IMR-90 (cell line): ENCODE results near the gene H3-3A. TPM values are rescaled to one million over a fixed set of nuclear protein-coding genes. Genes with fewer than 3 reads are reported as not detected.

Experiments
- ATAC-seq: fragments of 200-7000 bp; cut with Tn5 transposase; 2 replicates; pipeline ENCODE4 v1.9.1; 2020; ENCODE audit warnings: low read depth, mild to moderate bottlenecking, moderate library complexity
- BruUV-seq: library from RNA; stranded (reverse); fragments of 400-500 nt; replicated peaks from 2 replicates; lab custom pipeline; 2021; lab: Mats Ljungman, UMichigan
- CTCF ChIA-PET: fragments of 300-600 bp; formaldehyde crosslinking; extraction: SDS; loops from one replicate; lab custom pipeline; 2021; ENCODE audit warnings: antibody characterized with exemption; lab: Yijun Ruan, JAX
- POLR2A ChIA-PET: fragments of 300-600 bp; sonication (Branson Sonifier 250); formaldehyde crosslinking; loops from one replicate; lab custom pipeline; 2022; ENCODE audit warnings: antibody characterized with exemption; ENCODE audit not compliant: unreplicated experiment; lab: Charles Lee
- DNase-seq: peaks from one replicate; pipeline ENCODE4 v3.0.0; 2013
- H2AFZ ChIP-seq: replicated peaks from 2 replicates; pipeline ENCODE3; 2013; ENCODE audit warnings: low read length, mild to moderate bottlenecking; ENCODE audit not compliant: poor library complexity
- H2AK5ac ChIP-seq: 2 replicates; pipeline ENCODE4 v1.6.1; 2013; ENCODE audit warnings: low read depth, low read length, inconsistent platforms
- H2AK9ac ChIP-seq: replicated peaks from 2 replicates; pipeline ENCODE3; 2013; ENCODE audit warnings: mild to moderate bottlenecking, low read depth, low read length, moderate library complexity; ENCODE audit not compliant: poor library complexity
- H2BK120ac ChIP-seq: 2 replicates; pipeline ENCODE4 v1.6.1; 2013; ENCODE audit warnings: low read depth, low read length, inconsistent platforms
- H2BK15ac ChIP-seq: 3 replicates; pipeline ENCODE4 v1.6.1; 2013; ENCODE audit warnings: low read depth, low read length, inconsistent platforms
- H2BK20ac ChIP-seq: 2 replicates; pipeline ENCODE4 v1.6.1; 2013; ENCODE audit warnings: low read depth, mild to moderate bottlenecking, inconsistent platforms, low read length, moderate library complexity
- H2BK5ac ChIP-seq: 2 replicates; pipeline ENCODE4 v1.6.1; 2013; ENCODE audit warnings: mild to moderate bottlenecking, low read depth, low read length, inconsistent platforms; ENCODE audit not compliant: poor library complexity, severe bottlenecking
- H3K14ac ChIP-seq: replicated peaks from 2 replicates; pipeline ENCODE4 v1.6.1; 2013; ENCODE audit warnings: low read depth, low read length, inconsistent platforms
- H3K18ac ChIP-seq: 2 replicates; pipeline ENCODE4 v1.6.1; 2013; ENCODE audit warnings: low read depth, low read length, control low read depth
- H3K23ac ChIP-seq: 2 replicates; pipeline ENCODE4 v1.6.1; 2013; ENCODE audit warnings: low read depth, low read length, inconsistent platforms
- H3K27ac ChIP-seq: 2 replicates; pipeline ENCODE4 v1.5.1; 2013; ENCODE audit warnings: mild to moderate bottlenecking, control low read depth, low read length; ENCODE audit not compliant: insufficient read depth
- H3K27me3 ChIP-seq: 2 replicates; pipeline ENCODE4 v1.6.1; 2013; ENCODE audit warnings: low read length; ENCODE audit not compliant: control insufficient read depth, insufficient read depth
- H3K36me3 ChIP-seq: 2 replicates; pipeline ENCODE4 v1.6.1; 2013; ENCODE audit warnings: low read length, mixed read lengths; ENCODE audit not compliant: control insufficient read depth, insufficient read depth
- H3K4ac ChIP-seq: 2 replicates; pipeline ENCODE4 v1.6.1; 2013; ENCODE audit warnings: low read depth, low read length, inconsistent platforms
- H3K4me1 ChIP-seq: 2 replicates; pipeline ENCODE4 v1.6.1; 2013; ENCODE audit warnings: low read length, mixed read lengths; ENCODE audit not compliant: control insufficient read depth, insufficient read depth
- H3K4me2 ChIP-seq: 2 replicates; pipeline ENCODE4 v1.6.1; 2013; ENCODE audit warnings: low read depth, mild to moderate bottlenecking, control low read depth, low read length, moderate library complexity
- H3K4me3 ChIP-seq: 2 replicates; pipeline ENCODE4 v1.5.1; 2013; ENCODE audit warnings: low read depth, mild to moderate bottlenecking, control low read depth, low read length, moderate library complexity; ENCODE audit not compliant: insufficient read depth
- H3K56ac ChIP-seq: 2 replicates; pipeline ENCODE4 v1.6.1; 2013; ENCODE audit warnings: low read length, inconsistent platforms; ENCODE audit not compliant: insufficient read depth; ENCODE audit errors: extremely low read depth
- H3K79me1 ChIP-seq, 2 experiments: 2 replicates each; pipeline ENCODE4 v1.6.1; 2013; ENCODE audit warnings: low read length in 2 of 2, inconsistent platforms in 1 of 2, low read depth in 1 of 2
- H3K9ac ChIP-seq: 2 replicates; pipeline ENCODE4 v1.6.1; 2013; ENCODE audit warnings: low read depth, low read length, control low read depth
- H3K9me1 ChIP-seq: 2 replicates; pipeline ENCODE4 v1.6.1; 2013; ENCODE audit warnings: low read length, inconsistent platforms; ENCODE audit not compliant: insufficient read depth
- H3K9me3 ChIP-seq: 2 replicates; pipeline ENCODE4 v1.6.1; 2013; ENCODE audit warnings: low read length; ENCODE audit not compliant: control insufficient read depth, insufficient read depth
- H4K20me1 ChIP-seq: 2 replicates; pipeline ENCODE4 v1.6.1; 2013; ENCODE audit warnings: low read length, inconsistent platforms; ENCODE audit not compliant: insufficient read depth
- H4K5ac ChIP-seq: 2 replicates; pipeline ENCODE4 v1.6.1; 2013; ENCODE audit warnings: mild to moderate bottlenecking, low read depth, low read length, control low read depth
- H4K8ac ChIP-seq, 2 experiments: 2 replicates each; pipeline ENCODE4 v1.6.1; 2013; ENCODE audit warnings: low read depth in 2 of 2, low read length in 2 of 2, control low read depth in 1 of 2, inconsistent platforms in 1 of 2
- H4K91ac ChIP-seq: 2 replicates; pipeline ENCODE4 v1.6.1; 2013; ENCODE audit warnings: low read depth, low read length, inconsistent platforms; ENCODE audit not compliant: insufficient read depth
- BHLHE40 ChIP-seq: fragments of 150-350 bp; IDR thresholded peaks from 2 replicates; pipeline ENCODE4 v1.6.1; 2016; ENCODE audit warnings: mild to moderate bottlenecking, low read depth, low read length
- CHD1 ChIP-seq: IDR thresholded peaks from 2 replicates; pipeline ENCODE4 v1.6.1; 2012; ENCODE audit warnings: low read depth, low read length, improper control_type of control experiment
- FOS ChIP-seq: fragments of 150-350 bp; IDR thresholded peaks from 2 replicates; pipeline ENCODE4 v1.6.1; 2016; ENCODE audit warnings: low read depth, low read length
- MAZ ChIP-seq: IDR thresholded peaks from 2 replicates; pipeline ENCODE4 v1.6.1; 2012; ENCODE audit warnings: low read depth, mild to moderate bottlenecking, low read length, improper control_type of control experiment, moderate library complexity, borderline replicate concordance
- MXI1 ChIP-seq: IDR thresholded peaks from 2 replicates; pipeline ENCODE4 v1.6.1; 2012; ENCODE audit warnings: low read depth, mild to moderate bottlenecking, low read length, moderate library complexity, borderline replicate concordance
- POLR2A ChIP-seq: IDR thresholded peaks from 2 replicates; pipeline ENCODE4 v1.6.1; 2012; ENCODE audit warnings: mild to moderate bottlenecking, low read depth, low read length
- RCOR1 ChIP-seq: IDR thresholded peaks from 2 replicates; pipeline ENCODE4 v1.6.1; 2012; ENCODE audit warnings: mild to moderate bottlenecking, low read length, improper control_type of control experiment; ENCODE audit not compliant: insufficient replicate concordance
- RFX5 ChIP-seq: IDR thresholded peaks from 2 replicates; pipeline ENCODE4 v1.8.0; 2012; ENCODE audit warnings: low read depth, mild to moderate bottlenecking, low read length, moderate library complexity
- WGBS, 2 experiments: methylation state at CpG; one replicate each; pipeline versions ENCODE4 v1.1.5 to v1.1.7; 2013; ENCODE audit warnings: missing lambda C conversion rate in 2 of 2; ENCODE audit not compliant: insufficient read length in 1 of 2; ENCODE audit errors: extremely low coverage in 2 of 2; 5-methylcytosine and 5-hydroxymethylcytosine counted together
- dilution Hi-C: fragments of 300-500 bp; cut with HindIII; formaldehyde crosslinking; loops from one replicate; pipeline ENCODE4 v1.14.3; 2018; ENCODE audit warnings: low sequenced_read_pairs; ENCODE audit not compliant: unreplicated experiment
- in situ Hi-C: fragments of 300-500 bp; cut with MboI; formaldehyde crosslinking; loops from 3 replicates; pipeline ENCODE4 v1.14.3; 2019; ENCODE audit warnings: low sequenced_read_pairs, inconsistent platforms, mixed read lengths
- intact Hi-C: fragments of 100-400 bp; cut with micrococcal nuclease; formaldehyde crosslinking; loops from 2 replicates; pipeline ENCODE4 v1.10.0; 2022
- polyA plus RNA-seq, 3 experiments: library from polyadenylated mRNA; depleted of rRNA; stranded (reverse); fragments of >200 nt; gene quantifications; 2 replicates each; pipeline ENCODE4 v1.2.3, GENCODE V29; 2012; ENCODE audit warnings: low replicate concordance in 1 of 3
- total RNA-seq: library from RNA; depleted of rRNA; stranded (reverse); fragments of >200 nt; gene quantifications from 2 replicates; pipeline ENCODE4 v1.2.3, GENCODE V29; 2012

Gene H3-3A
- total and polyA plus RNA-seq, 2 of the 4 experiments (the other 2 are of a cell fraction), result 188 to 256 TPM

DNA sequence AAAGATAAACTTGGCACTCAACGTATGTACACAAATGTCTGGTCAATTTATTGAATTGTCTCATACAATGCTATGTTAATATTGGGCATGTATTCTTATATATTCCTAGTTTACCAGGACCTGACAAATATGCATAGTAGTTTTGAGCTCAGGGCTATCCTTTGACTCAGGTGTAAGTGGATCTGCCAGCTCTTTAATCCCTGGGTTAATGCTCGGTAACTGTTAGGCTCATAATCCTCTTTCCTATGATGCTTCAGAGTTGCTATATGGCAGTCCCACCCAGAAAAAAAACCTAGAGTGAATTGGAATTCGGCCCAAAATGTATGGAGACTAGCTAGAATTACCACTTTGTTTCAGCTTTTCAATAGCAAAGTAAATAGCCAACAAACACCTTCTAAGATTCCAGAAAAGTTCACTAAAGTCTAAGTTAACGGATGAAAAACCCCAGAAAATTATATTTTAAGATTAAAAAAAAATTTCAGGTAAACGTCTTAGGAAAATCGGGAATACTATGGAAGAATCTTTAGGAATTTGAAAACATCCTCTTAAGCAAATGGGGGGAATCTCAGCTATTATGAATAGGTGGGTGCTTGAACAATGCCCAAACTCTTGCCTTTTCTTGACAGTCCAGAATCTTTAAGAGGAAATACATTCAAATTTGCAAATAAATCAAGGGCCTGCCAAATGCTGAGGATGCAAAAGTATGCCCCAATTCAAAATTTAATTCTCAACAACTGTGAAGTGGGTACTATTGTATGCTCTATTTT is 10.9 kb downstream of the H3-3A start:
- no TSS peak for BruUV-seq
- Histone ChIP-seq H2AK9ac (no peak overlapping the region), H3K79me1 (peaks cover 12 to 15% of the 10 kb centered on the region in 2 experiments), H3K4me1 (no peaks in the 10 kb centered on the region), H2BK15ac (no peak overlapping the region), H2BK20ac (no peak overlapping the region), H2AK5ac (no peak overlapping the region), H3K23ac (no peak overlapping the region), H3K27ac (no peak overlapping the region), H4K5ac (no peak overlapping the region), H3K9me3 (no peaks in the 10 kb centered on the region), H3K14ac (no peak overlapping the region), H3K4me2 (no peak overlapping the region), H4K20me1 (peaks cover 11% of the 10 kb centered on the region; the same call in 1 of the 2 replicates), H2AFZ (no peak overlapping the region), H3K4ac (no peak overlapping the region), H3K4me3 (no peak overlapping the region), H3K36me3 (peaks cover 21% of the 10 kb centered on the region), H4K8ac (no peak overlapping the region), H2BK5ac (no peak overlapping the region), H3K18ac (no peak overlapping the region), H2BK120ac (no peak overlapping the region), H3K56ac (no peak overlapping the region), H3K27me3 (no peaks in the 10 kb centered on the region), H3K9ac (no peak overlapping the region), H3K9me1 (no peaks in the 10 kb centered on the region), H4K91ac (no peak overlapping the region)
- in situ Hi-C loops, result no loop called here
- no CpG with 5 or more reads among the region's 6 CpGs for WGBS, 2 experiments
- CTCF ChIA-PET, result interaction anchor here (1.2 kb wide), 1 partner anchor 9 kb away, joined by 6 read pairs; no protein-coding TSS in a partner anchor
- ATAC-seq, result no peak
- DNase-seq, result no peak
- dilution Hi-C loops, result no loop called here
- no peak for TF ChIP-seq FOS
- TF ChIP-seq RCOR1, result no peak
- no peak for TF ChIP-seq RFX5
- TF ChIP-seq MXI1, result no peak
- TF ChIP-seq CHD1, result no peak
- no peak for TF ChIP-seq POLR2A
- TF ChIP-seq MAZ, result no peak
- TF ChIP-seq BHLHE40, result no peak
- POLR2A ChIA-PET, result no interaction called here
- intact Hi-C loops, result no loop called here
